B cell (primary cell): ENCODE results near the gene BDH1. TPM values are rescaled to one million over a fixed set of nuclear protein-coding genes. Genes with fewer than 3 reads are reported as not detected.
"Not testable (repeated sequence)": the region's sequence is repeated elsewhere in the genome, so short reads cannot be mapped to it uniquely, and the experiment has no call there.

Experiments
- ATAC-seq: fragments of 200-7000 bp; cut with Tn5 transposase; one replicate; pipeline ENCODE4 v1.10.0; 2021; ENCODE audit warnings: low read depth, mild to moderate bottlenecking, moderate number of reproducible peaks, moderate library complexity
- CTCF ChIA-PET: fragments of 350-600 bp; sonication (Branson Sonifier 250); formaldehyde crosslinking; loops from one replicate; lab custom pipeline; 2021; ENCODE audit warnings: antibody characterized with exemption, inconsistent platforms; lab: Charles Lee
- POLR2A ChIA-PET: fragments of 350-600 bp; sonication (Branson Sonifier 250); formaldehyde crosslinking; loops from one replicate; lab custom pipeline; 2021; ENCODE audit warnings: antibody characterized with exemption; lab: Charles Lee
- DNase-seq: peaks from one replicate; pipeline ENCODE4 v3.0.0; 2013
- H2AFZ ChIP-seq: 2 replicates; pipeline ENCODE4 v1.6.1; 2012; ENCODE audit warnings: mild to moderate bottlenecking, low read depth, low read length; ENCODE audit not compliant: insufficient read depth, poor library complexity, severe bottlenecking
- H3K27ac ChIP-seq, 2 donors: 1 replicate in 1 of 2; 2 replicates in 1 of 2; pipeline ENCODE4 v1.5.1; 2012 to 2013; ENCODE audit warnings: low read length in 2 of 2, mild to moderate bottlenecking in 2 of 2, moderate library complexity in 1 of 2
- H3K27me3 ChIP-seq, 4 experiments: fragments of 200-600 bp in 1 of 4; sonication (generic) in 1 of 4; replicated peaks in 1 of 4; 1 replicate in 2 of 4; 2 replicates in 2 of 4; pipeline versions ENCODE4 v1.6.1 to v1.7.0; 2013 to 2016; ENCODE audit warnings: low read length in 3 of 4, mild to moderate bottlenecking in 2 of 4, mixed read lengths in 1 of 4, moderate library complexity in 1 of 4; ENCODE audit not compliant: insufficient read depth in 4 of 4, control insufficient read depth in 3 of 4; ENCODE audit errors: control extremely low read depth in 1 of 4
- H3K36me3 ChIP-seq, 2 experiments: replicated peaks in 1 of 2; 1 replicate in 1 of 2; 2 replicates in 1 of 2; pipeline versions ENCODE4 v1.6.1 to v1.7.1; 2013; ENCODE audit warnings: low read length in 1 of 2; ENCODE audit not compliant: insufficient read depth in 2 of 2, control insufficient read depth in 1 of 2; ENCODE audit errors: control extremely low read depth in 1 of 2, extremely low read depth in 1 of 2
- H3K4me1 ChIP-seq, 2 donors: fragments of 200-600 bp in 1 of 2; sonication (generic) in 1 of 2; 1 replicate in 1 of 2; 2 replicates in 1 of 2; pipeline versions ENCODE4 v1.5.1 to v1.6.1; 2013 to 2017; ENCODE audit warnings: low read length in 2 of 2; ENCODE audit not compliant: control insufficient read depth in 2 of 2, insufficient read depth in 2 of 2
- H3K4me2 ChIP-seq: replicated peaks from 2 replicates; pipeline ENCODE3; 2012; ENCODE audit warnings: mild to moderate bottlenecking, low read depth, low read length; ENCODE audit not compliant: poor library complexity, severe bottlenecking
- H3K4me3 ChIP-seq, 5 experiments: fragments of 200-600 bp in 1 of 5; sonication (generic) in 1 of 5; 1 replicate in 3 of 5; 2 replicates in 2 of 5; pipeline versions ENCODE4 v1.5.1 to v1.7.0; 2011 to 2016; ENCODE audit warnings: low read length in 4 of 5, mild to moderate bottlenecking in 4 of 5, low read depth in 2 of 5, control low read depth in 1 of 5, moderate library complexity in 1 of 5; ENCODE audit not compliant: insufficient read depth in 1 of 5; ENCODE audit errors: control extremely low read depth in 1 of 5, extremely low read depth in 1 of 5
- H3K79me2 ChIP-seq: fragments of 200-600 bp; sonication (generic); one replicate; pipeline ENCODE4 v1.6.0; 2016; ENCODE audit warnings: low read length; ENCODE audit not compliant: control insufficient read depth, insufficient read depth
- H3K9ac ChIP-seq: fragments of 200-600 bp; sonication (generic); 2 replicates; pipeline ENCODE4 v1.6.1; 2017; ENCODE audit warnings: mild to moderate bottlenecking, low read length, moderate library complexity
- H3K9me3 ChIP-seq, 3 donors: one replicate each; pipeline versions ENCODE4 v1.6.1 to v1.7.1; 2013; ENCODE audit warnings: low read length in 2 of 3; ENCODE audit not compliant: control insufficient read depth in 2 of 3, insufficient read depth in 1 of 3; ENCODE audit errors: control extremely low read depth in 1 of 3
- H4K20me1 ChIP-seq: 2 replicates; pipeline ENCODE4 v1.6.0; 2012; ENCODE audit warnings: mild to moderate bottlenecking, low read length; ENCODE audit not compliant: insufficient read depth, control insufficient read depth, poor library complexity, severe bottlenecking
- H3K27ac Mint-ChIP-seq: one replicate; pipeline ENCODE4 v1.8.0; 2021; ENCODE audit warnings: mixed read lengths
- H3K27me3 Mint-ChIP-seq: one replicate; pipeline ENCODE4 v1.8.0; 2021; ENCODE audit warnings: mixed read lengths
- H3K4me1 Mint-ChIP-seq: one replicate; pipeline ENCODE4 v1.8.0; 2021; ENCODE audit warnings: mixed read lengths
- H3K4me3 Mint-ChIP-seq: one replicate; pipeline ENCODE4 v1.8.0; 2021; ENCODE audit warnings: mixed read lengths
- H3K9me3 Mint-ChIP-seq: one replicate; pipeline ENCODE4 v1.8.0; 2022; ENCODE audit warnings: mixed read lengths; ENCODE audit not compliant: insufficient read depth
- CTCF ChIP-seq: fragments of 200-600 bp; IDR thresholded peaks from one replicate; pipeline ENCODE4 v1.8.0; 2022; ENCODE audit warnings: antibody characterized with exemption, mild to moderate bottlenecking
- EZH2 ChIP-seq: IDR thresholded peaks from 2 replicates; pipeline ENCODE4 v1.6.1; 2012; ENCODE audit warnings: borderline replicate concordance, low read depth, mild to moderate bottlenecking, moderate library complexity, low read length; ENCODE audit not compliant: insufficient read depth, poor library complexity, severe bottlenecking
- WGBS: methylation state at CpG from one replicate; pipeline ENCODE4 v1.1.5; 2013; ENCODE audit warnings: missing lambda C conversion rate; ENCODE audit not compliant: insufficient coverage; 5-methylcytosine and 5-hydroxymethylcytosine counted together
- intact Hi-C: fragments of 100-400 bp; cut with micrococcal nuclease; formaldehyde crosslinking; loops from one replicate; pipeline ENCODE4 v1.10.0; 2022
- polyA plus RNA-seq: library from polyadenylated mRNA; depleted of rRNA; stranded (reverse); fragments of >200 nt; gene quantifications from 2 replicates; pipeline ENCODE4 v1.2.3, GENCODE V29; 2012
- total RNA-seq, 2 donors: library from RNA; stranded (reverse); fragments of 120-200 nt in 1 of 2; gene quantifications; 1 replicate in 1 of 2; 2 replicates in 1 of 2; pipeline versions ENCODE4 v1.2.3 to v1.2.4, GENCODE V29; 2013 to 2022

Gene BDH1
- total and polyA plus RNA-seq, 2 donors (not counting 1 experiment from before 2014, with no cell fraction given), result 21.1 to 59.3 TPM

- H3K4me2 ChIP-seq, result no peak overlapping the region
- Mint-ChIP-seq H3K4me3 (no peak overlapping the region), H3K27me3 (peaks cover 7% of the 10 kb centered on the region), H3K27ac (no peak overlapping the region), H3K4me1 (no peaks in the 10 kb centered on the region), H3K9me3 (no peaks in the 10 kb centered on the region)
- peaks cover 0 to 2% (median 0%) of the 10 kb centered on the region in 4 experiments for H3K27me3 ChIP-seq
- no peak overlapping the region for H3K4me3 ChIP-seq
- no peaks in the 10 kb centered on the region for H3K79me2 ChIP-seq
- ChIA-PET POLR2A (no interaction called here), CTCF (interaction anchor here (0.5 to 0.8 kb wide), 2 partner anchors 22 to 1504 kb away, joined by 3 read pairs; no protein-coding TSS in a partner anchor)
- H3K4me1 ChIP-seq, result no peaks in the 10 kb centered on the region
- no peaks in the 10 kb centered on the region for H3K9me3 ChIP-seq
- H4K20me1 ChIP-seq, result no peaks in the 10 kb centered on the region
- H3K27ac ChIP-seq, result no peak overlapping the region
- WGBS, result 97% methylated on average over 4 of the region's 8 CpGs
- TF ChIP-seq EZH2 (no peak), CTCF (no peak)
- no peak overlapping the region for H2AFZ ChIP-seq
- no peaks in the 10 kb centered on the region for H3K36me3 ChIP-seq
- no peak overlapping the region for H3K9ac ChIP-seq
- ATAC-seq (no peak), DNase-seq (no peak)
- intact Hi-C loops, result no loop called here
Observed at GRCh38 chr3:197576838-197577237, 21.1 kb upstream of the BDH1 start.

GRCh38 chr3:197575362-197575761 lies 19.6 kb upstream of the BDH1 start:
- no peaks in the 10 kb centered on the region for H3K4me1 ChIP-seq
- no peak overlapping the region for H3K4me3 ChIP-seq
- H4K20me1 ChIP-seq, result no peaks in the 10 kb centered on the region
- CTCF ChIA-PET, result no interaction called here
- H3K27ac ChIP-seq, result no peak overlapping the region
- Mint-ChIP-seq H3K4me3 (no peak overlapping the region), H3K27me3 (peaks cover 7% of the 10 kb centered on the region), H3K4me1 (no peaks in the 10 kb centered on the region), H3K27ac (no peak overlapping the region), H3K9me3 (peaks cover 2% of the 10 kb centered on the region)
- no peak overlapping the region for H3K4me2 ChIP-seq
- H3K9me3 ChIP-seq, result peaks cover 1 to 9% (median 6%) of the 10 kb centered on the region in 3 donors
- no peak overlapping the region for H3K9ac ChIP-seq
- no peak for ATAC-seq
- no peaks in the 10 kb centered on the region for H3K36me3 ChIP-seq
- peaks cover 0 to 2% (median 0%) of the 10 kb centered on the region in 4 experiments for H3K27me3 ChIP-seq
- no peak for DNase-seq
- intact Hi-C loops, result no loop called here
- POLR2A ChIA-PET, result no interaction called here
- no peak for TF ChIP-seq EZH2
- TF ChIP-seq CTCF, result no peak
- WGBS, result 96% methylated on average over 3 of the region's 5 CpGs
- no peak overlapping the region for H2AFZ ChIP-seq
- H3K79me2 ChIP-seq, result no peaks in the 10 kb centered on the region

- H3K4me3 ChIP-seq, H2AFZ ChIP-seq, H3K9me3 Mint-ChIP-seq, H3K4me1 ChIP-seq, H3K9ac ChIP-seq, H3K27me3 Mint-ChIP-seq, H3K27me3 ChIP-seq, H4K20me1 ChIP-seq, CTCF ChIA-PET, DNase-seq, POLR2A ChIA-PET, H3K36me3 ChIP-seq, H3K4me3 Mint-ChIP-seq, intact Hi-C loops, ATAC-seq, H3K4me2 ChIP-seq, H3K79me2 ChIP-seq, H3K27ac Mint-ChIP-seq, H3K4me1 Mint-ChIP-seq, H3K27ac ChIP-seq: not testable (repeated sequence)
- WGBS, result 78% methylated on average over 2 of the region's 4 CpGs
- H3K9me3 ChIP-seq, result peaks cover 1 to 11% (median 6%) of the 10 kb centered on the region in 3 donors
Observed at GRCh38 chr3:197574396-197574991, 18.7 kb upstream of the BDH1 start.
